ENCODE measurements around the gene TMOD3.
A peak's percentile ranks its signal among the peaks of the same experiment; 100 is the strongest.

TMOD3 gene

DNA sequence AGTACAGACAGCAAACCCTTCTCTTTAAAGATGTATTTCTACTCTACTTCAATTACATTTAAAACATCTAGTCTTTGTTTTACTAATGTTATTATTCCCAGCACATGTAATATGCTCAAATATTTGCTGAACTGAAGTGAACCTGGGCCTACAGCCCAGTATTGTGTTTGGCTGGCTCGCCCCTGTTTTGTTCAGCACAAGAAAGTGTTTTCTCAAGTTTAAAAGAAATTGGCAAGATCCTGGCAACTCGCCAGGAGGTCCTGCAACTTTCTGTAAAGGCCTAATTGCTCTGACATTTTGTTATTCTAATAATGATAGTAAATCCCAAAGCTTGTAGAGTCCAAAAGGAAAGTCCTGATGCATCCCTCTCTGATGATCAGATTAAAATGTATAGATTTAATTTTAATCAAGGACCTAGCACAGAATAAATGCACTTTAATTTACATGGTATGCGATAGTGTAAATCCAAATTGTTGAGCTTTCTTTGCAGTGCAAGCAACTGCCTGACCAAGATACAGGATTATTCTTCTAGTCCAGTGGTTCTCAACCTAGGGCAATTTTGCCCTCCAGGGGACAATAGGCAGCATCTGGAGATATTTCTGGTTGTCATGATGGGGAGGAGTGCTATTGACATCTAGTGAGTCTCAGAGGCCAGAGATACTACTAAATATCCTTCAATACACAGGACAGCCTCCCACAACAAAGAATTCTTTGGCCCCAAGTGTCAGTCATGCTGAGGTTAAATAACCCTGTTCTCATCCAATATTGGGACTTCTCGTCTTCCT, 35.7 kb upstream of the TMOD3 start:
- in situ Hi-C loops (cut with MboI; ENCODE audit: low sequenced_read_pairs, unreplicated experiment) = no loop called here
- DNase-seq (ENCODE audit: low spot score) = no peak
- TF ChIP-seq, protein P1, sequence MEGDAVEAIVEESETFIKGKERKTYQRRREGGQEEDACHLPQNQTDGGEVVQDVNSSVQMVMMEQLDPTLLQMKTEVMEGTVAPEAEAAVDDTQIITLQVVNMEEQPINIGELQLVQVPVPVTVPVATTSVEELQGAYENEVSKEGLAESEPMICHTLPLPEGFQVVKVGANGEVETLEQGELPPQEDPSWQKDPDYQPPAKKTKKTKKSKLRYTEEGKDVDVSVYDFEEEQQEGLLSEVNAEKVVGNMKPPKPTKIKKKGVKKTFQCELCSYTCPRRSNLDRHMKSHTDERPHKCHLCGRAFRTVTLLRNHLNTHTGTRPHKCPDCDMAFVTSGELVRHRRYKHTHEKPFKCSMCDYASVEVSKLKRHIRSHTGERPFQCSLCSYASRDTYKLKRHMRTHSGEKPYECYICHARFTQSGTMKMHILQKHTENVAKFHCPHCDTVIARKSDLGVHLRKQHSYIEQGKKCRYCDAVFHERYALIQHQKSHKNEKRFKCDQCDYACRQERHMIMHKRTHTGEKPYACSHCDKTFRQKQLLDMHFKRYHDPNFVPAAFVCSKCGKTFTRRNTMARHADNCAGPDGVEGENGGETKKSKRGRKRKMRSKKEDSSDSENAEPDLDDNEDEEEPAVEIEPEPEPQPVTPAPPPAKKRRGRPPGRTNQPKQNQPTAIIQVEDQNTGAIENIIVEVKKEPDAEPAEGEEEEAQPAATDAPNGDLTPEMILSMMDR (IDR thresholded peaks at IDR 0.05; ENCODE audit: borderline replicate concordance, control extremely low read depth, extremely low read depth, insufficient read depth, missing control alignments) = no peak

DNA sequence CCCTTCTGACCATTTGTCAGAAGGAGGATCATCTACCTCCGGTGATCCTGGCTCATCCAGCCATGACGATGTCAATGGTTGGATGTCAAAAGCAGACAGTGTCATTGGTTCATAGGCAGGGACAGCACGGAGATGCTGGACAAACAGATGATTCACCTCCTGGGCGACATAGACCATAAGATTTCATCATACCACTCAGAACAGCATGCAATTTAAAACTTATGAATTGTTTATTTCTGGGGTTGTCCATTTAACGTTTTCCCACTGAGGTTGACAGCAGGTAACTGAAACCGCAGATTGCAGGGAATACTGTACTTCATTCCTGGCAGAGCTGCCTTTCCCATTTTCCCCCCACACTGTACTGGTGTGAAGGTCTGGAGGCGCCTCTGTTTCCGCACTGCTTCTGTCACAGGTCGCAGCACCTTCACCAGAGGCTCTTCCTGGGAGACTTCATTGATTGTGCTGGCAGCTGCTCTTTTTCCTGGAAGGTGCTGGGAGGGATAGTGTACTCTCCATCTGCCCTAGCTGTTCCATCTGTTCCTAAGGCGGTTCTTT, 32.5 kb upstream of the TMOD3 start:
- in situ Hi-C loops (cut with MboI; ENCODE audit: low sequenced_read_pairs, unreplicated experiment) = no loop called here
- DNase-seq (ENCODE audit: low spot score) = no peak
- TF ChIP-seq, protein P1 (IDR thresholded peaks at IDR 0.05; ENCODE audit: borderline replicate concordance, control extremely low read depth, extremely low read depth, insufficient read depth, missing control alignments) = no peak

DNA sequence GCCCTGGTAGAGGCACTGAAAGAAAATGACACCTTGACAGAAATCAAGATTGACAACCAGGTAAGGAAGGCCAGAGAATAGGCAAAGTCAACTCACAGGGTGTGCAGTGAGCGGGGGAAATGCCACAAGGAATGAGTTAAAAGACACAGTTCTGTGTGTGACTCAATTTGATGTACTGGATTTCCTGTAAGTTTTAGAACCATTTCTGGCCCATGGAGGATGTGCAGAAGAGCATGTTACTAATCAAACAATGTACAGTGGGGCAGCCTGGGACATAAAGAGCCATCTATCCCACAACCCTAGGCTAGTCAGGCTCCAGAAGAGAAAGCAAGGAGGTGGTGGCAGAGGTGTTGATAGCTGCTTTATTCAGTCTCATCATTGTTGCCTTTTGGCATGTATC, 31.2 kb upstream of the TMOD3 start:
- TF ChIP-seq, protein P1 (IDR thresholded peaks at IDR 0.05; ENCODE audit: borderline replicate concordance, control extremely low read depth, extremely low read depth, insufficient read depth, missing control alignments) = no peak
- in situ Hi-C loops (cut with MboI; ENCODE audit: low sequenced_read_pairs, unreplicated experiment) = no loop called here
- DNase-seq (ENCODE audit: low spot score) = no peak

DNA sequence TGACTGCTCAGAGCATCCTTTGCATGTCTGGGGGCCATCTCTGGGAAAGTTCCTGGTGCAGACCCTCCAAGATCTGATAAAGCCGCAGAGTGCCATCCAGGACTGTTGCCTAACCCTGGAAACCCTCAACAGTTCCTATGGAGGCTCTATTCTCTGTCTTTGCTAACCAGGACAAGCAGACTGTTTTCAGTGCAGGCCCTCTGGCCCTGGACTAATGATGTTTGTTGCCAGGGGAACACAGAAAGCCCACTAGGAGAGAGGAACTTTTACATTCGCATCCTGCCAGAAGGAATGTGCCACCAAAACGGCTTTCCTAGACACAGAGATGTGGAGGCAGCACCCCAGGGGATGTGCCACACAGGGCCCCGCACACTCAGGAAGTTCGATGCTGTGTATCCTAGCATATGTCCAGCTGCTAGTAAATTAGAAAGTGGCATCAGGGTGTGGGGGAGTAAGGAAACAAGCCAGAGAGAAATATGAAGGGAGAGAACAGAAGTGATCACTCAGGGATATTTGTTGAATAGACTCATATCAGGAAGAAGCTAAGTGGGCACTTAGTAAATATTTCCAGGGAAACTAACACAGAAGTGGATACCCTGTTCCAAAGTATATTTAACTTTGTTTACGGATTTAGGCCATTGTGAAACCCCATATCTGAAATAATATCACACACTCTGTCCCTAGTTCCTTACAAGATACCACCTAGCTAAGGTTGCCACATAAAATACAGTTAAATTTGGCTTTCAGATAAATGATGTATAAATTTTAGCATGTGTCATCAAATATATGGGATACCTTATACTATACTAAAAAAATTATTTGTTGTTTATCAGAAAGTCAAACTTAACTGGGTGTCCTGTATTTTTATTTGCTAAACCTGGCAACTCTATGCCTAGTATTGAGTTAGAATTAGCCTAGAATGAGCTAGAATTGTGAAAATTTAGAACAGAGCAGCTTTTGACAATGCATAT, 29.9 kb upstream of the TMOD3 start:
- TF ChIP-seq, protein P1 (IDR thresholded peaks at IDR 0.05; ENCODE audit: borderline replicate concordance, control extremely low read depth, extremely low read depth, insufficient read depth, missing control alignments) = no peak
- no peak for DNase-seq (ENCODE audit: low spot score)
- in situ Hi-C loops (cut with MboI; ENCODE audit: low sequenced_read_pairs, unreplicated experiment) = no loop called here

DNA sequence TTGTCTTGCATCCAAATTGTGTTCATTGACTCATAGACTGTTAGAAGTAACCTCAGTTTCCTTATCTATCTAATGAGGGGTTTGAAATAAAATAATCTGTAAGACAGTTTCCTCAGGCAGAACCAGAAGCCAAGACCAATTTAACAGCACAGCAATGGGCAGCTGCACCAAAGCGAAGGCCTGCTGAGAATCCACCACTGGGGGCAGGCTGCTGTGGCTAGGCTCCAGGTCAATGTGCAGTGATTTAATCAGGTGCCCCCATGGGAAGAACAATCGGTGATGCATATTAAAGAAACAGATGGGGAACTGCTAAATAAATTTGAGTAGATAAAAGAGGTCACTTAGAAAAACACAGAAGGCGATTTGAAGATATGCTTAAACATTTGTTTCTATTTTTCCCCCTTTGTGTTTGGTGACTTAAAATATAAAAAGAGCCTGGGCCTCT, 28.0 kb upstream of the TMOD3 start:
- TF ChIP-seq, protein P1 (IDR thresholded peaks at IDR 0.05; ENCODE audit: borderline replicate concordance, control extremely low read depth, extremely low read depth, insufficient read depth, missing control alignments) = peak; percentile 44
- in situ Hi-C loops (cut with MboI; ENCODE audit: low sequenced_read_pairs, unreplicated experiment) = no loop called here
- peak; percentile 26 for DNase-seq (ENCODE audit: low spot score)

DNA sequence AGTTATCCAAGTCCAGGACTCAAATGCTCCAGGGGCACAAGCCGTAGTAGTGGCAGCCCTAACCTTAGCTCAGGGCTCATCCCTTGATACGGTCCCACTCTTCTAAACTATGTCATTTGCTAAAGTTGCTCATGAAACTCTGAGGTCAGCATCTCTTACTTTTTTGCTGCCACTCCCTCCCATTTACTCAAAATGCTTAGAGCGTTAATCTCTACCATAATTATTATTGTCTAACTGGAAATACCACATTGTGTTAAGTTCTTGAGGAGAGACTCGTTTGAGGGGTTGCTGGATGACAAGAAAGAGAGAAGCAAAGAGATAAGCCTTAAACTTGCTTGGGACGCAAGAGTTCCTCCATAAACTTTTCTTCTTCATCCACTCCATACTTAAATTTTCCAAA, 26.9 kb upstream of the TMOD3 start:
- TF ChIP-seq, protein P1 (IDR thresholded peaks at IDR 0.05; ENCODE audit: borderline replicate concordance, control extremely low read depth, extremely low read depth, insufficient read depth, missing control alignments) = no peak
- no peak for DNase-seq (ENCODE audit: low spot score)
- in situ Hi-C loops (cut with MboI; ENCODE audit: low sequenced_read_pairs, unreplicated experiment) = no loop called here
